M059J (cell line): ENCODE measurements around the gene TMEM174. TPM values are rescaled to one million over a fixed set of nuclear protein-coding genes. Genes with fewer than 3 reads are reported as not detected.

ENCODE experiments used
- DNase-seq: peaks from one replicate; pipeline ENCODE4 v3.0.0-alpha.2; 2012; ENCODE audit warnings: low read depth
- total RNA-seq: library from RNA; depleted of rRNA; stranded (reverse); fragments of >200 nt; shearing (Covaris generic); gene quantifications from 2 replicates; pipeline ENCODE4 v1.2.3, GENCODE V29; 2014; rRNA removed

TMEM174 gene
- not detected in 2 replicates for total RNA-seq

- no peak for DNase-seq
Observed at GRCh38 chr5:73172951-73173350, at the start of gene TMEM174. TMEM174 (plus strand) TSS chr5:73173193; CDS start chr5:73173244, 51 bp downstream.

DNA sequence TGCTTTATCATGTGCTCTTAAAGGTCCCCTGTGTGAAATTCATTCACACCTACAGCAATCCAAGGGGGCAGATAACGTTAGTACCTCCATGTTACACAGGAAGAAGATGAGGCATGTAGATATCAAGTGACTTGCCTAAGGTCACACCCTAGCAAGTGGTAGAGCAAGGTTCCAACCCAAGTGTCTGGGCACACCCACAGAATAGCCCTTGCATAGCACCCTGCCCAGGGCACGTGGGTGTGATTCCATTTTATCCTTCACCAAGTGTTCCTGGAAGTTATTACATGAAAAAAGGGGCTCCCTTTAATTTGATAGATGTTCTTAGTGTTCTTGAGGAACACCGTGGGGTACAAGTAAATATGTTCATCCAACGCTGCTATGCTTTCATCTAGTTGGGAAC is 47.7 kb upstream of the TMEM174 start:
- no peak for DNase-seq

- DNase-seq, result no peak
Observed at GRCh38 chr5:73126381-73126780, 46.6 kb upstream of the TMEM174 start.

GRCh38 chr5:73126957-73127356 is 46.0 kb upstream of the TMEM174 start:
- no peak for DNase-seq

GRCh38 chr5:73129143-73129542 is 43.9 kb upstream of the TMEM174 start:
- DNase-seq, result no peak

- no peak for DNase-seq
Observed at GRCh38 chr5:73130811-73131210, 42.2 kb upstream of the TMEM174 start.

DNA sequence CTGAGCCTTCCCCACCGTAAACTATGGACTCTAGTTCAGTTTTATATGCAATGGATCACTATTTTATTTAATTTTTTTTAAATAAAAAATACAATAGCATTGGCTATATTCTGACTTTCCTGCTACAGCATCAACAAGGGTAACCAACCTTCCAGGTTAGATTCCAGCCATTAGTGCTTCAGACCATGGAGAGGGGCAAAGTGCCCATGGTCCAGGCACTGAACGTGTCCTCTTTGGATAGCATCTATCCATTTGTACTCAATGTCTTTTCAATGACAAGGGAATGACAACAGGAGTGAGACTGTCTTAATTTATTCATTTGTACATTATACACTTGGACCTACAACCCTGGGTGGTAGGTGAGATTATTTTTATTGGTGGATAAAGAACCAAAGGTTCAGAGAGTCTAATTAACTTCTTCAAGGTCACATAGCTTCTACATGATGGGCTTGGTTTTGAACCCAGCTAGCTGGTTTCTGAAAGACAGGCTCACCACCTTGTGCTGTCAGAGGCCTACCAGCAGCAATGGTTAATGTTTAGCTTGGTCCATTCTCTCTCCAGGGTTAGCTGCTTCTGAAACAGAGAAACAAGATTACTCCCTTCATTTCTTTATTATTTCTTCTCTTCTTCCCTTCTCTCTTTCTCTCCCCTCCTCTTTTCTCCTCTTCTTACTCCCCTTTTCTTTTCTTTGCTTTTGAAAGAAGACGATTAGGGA is 41.1 kb upstream of the TMEM174 start:
- DNase-seq, result no peak

DNA sequence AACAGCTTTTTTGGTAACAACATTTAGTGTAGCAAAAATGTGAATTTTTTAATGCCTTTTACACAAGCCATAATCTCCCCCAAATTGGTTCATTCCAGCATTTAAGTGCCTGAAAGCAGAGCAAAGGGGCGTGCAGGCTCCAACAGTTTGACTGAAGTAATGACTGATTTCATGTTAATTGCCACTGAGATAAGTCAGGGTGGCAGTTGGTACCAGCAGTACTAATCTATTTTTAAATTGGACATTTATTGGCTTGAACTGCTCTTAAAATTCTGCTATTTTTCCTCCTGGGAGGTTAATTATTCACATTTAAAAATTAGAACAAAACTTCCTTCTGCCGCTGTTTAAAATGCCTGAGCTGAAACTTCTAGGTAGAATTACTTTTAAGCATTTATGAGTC is 40.2 kb upstream of the TMEM174 start:
- DNase-seq, result no peak

GRCh38 chr5:73135021-73135420 is 38.0 kb upstream of the TMEM174 start:
- no peak for DNase-seq

DNA sequence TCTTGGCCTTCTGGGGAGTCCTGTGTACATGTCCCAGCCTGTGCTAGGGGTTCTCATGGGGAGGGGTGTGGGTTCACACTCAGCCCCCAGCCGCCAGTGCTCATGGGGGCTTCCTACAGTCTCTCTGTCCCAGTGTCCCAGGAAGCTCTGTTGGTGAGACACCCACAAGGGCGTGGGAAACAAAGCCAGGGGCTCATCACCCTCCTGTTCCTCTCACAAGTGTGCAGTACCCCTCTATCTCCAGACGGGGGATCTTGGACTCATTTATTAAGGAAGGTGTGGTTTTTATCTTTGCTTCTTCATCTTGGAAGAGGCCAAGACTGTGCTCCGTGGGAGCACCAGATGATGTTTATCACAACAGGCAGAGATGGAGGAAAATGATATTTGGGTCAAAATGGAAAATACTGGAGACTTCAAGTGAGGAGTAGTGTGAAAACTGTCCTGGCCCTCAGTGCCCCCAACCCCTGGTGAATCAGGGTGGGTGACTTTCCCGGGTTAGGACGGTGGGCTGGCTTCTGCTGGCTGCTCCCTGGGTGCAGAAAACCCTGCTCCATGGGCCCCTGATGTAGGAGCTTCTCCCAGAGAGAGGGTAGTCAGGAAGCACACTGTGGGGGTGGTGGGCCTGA is 37.5 kb upstream of the TMEM174 start:
- peak; percentile 64 for DNase-seq

- DNase-seq, result no peak
Observed at GRCh38 chr5:73136055-73136562, 36.9 kb upstream of the TMEM174 start.

- no peak for DNase-seq
Observed at GRCh38 chr5:73137563-73138530, 35.1 kb upstream of the TMEM174 start.

DNA sequence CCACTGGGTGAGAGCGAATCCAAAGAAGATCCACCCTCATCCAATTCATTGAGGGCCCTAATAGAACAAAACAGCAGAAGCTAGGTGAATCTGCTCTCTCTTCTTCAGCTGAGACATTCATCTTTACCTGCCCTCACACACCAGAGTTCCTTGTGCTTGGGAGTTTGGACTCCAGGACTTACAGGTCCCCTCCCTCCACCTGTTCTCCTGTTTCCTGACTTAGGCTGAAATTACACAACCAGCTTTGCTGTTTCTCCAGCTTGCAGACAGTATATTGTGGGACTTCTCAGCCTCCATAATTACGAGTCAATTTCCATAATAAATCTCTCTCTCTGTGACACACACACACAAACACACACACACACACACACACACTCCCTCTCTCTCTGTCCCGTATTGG is 33.5 kb upstream of the TMEM174 start:
- no peak for DNase-seq

DNA sequence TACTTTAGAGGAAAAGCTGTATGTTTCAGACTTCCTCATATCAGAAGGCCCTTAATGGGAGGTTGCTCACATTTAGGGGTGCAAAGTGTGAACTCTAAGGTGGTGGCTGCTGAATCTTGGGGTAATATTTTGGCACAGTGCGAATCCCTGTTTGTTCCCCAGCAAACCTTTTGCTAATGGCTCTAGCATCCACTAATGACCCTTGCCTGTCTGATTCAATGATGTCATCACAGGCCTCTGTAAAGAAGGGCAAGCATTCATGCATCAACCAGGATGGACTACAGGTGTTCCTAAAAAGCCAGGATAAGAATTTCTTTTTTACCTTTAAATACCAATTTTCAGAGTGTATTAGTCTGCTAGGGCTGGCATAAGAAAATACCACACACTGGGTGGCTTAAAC is 32.2 kb upstream of the TMEM174 start:
- DNase-seq, result no peak

- no peak for DNase-seq
Observed at GRCh38 chr5:73142035-73142434, 31.0 kb upstream of the TMEM174 start.

DNA sequence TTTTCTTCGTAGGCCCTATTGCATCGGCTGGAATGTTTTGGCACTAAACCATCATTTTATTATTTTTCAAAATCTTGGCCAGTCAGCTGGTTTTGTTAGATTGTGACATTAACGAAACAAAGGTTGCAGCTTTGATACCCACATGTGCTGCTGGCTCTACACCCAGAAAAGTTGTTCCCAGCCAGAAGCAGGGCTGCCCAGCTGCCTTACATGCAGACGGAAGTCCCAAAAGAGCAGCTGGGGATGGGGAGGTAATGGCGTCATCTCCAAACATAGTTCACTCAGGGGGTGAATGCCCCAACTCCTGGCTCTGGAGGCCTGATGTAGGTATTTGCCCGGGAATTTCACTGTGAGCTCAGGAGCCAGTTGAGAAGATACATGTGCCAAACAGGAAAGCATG is 29.3 kb upstream of the TMEM174 start:
- DNase-seq, result no peak

DNA sequence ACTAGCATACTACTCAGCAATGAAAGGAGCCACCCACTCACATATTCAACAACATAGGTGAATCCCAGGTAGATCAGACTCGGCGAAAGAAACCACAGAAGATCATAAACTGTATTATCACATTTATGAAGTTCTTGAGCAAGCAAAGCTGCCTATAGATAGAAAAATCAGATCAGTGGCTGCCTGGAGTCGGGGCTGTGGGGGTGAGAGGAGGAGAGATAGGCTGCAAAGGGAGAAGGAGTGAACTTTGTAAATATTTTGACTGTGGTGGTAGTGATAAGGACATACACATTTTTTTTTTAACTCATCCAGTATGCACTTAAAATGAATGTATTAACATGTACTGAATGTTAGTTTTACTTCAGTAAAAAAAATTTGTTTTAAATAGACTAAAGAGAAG is 23.5 kb upstream of the TMEM174 start:
- no peak for DNase-seq

DNA sequence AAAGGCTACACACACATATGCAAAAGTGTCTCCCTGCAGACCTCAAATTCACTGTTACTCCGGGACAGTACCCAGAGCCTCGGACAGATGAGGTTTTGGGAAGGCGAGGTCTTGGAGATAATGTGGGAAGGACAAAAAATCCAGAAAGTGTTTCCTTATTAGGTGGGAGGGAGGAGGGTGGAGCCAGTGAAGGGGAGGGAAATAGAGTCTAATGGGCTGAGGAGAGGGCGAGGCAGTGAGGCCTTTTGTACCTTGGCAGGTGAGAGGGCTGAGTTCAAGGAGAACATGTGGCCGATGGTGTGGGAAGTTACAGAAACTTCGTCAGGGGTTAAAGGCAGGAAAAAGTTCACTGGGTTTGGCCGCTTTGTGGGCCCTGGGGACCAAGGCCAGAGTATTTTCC is 22.1 kb upstream of the TMEM174 start:
- no peak for DNase-seq

DNA sequence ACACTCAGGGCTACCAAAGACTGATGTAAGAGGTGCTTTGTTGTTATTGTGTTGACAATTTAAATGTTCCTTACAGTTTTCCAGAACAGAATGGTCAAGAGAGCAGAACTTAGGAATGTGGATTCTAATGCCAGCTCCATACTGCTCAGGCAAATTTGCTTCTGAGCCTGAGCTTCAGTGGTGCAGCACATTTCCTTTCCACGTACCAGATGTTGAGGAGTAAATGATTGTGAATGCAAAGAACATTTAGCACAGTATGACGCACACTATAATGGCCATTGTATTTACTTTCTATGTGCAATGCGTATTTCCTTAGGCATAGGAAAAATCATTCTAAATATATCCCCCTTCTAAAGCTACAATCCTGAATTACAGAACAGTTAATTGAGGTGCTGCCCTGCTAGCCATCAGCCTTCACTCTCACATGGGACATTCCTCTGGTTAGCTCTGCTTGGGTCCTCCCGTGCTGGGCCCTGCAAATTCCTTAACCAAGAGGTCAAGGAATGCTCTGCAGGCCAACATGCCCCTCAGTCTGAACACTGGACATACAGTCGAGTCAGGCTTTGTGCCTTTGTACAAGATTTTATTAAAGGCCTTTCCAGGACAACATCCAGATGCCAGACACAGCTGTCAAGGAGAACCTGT is 21.1 kb upstream of the TMEM174 start:
- DNase-seq, result no peak

- DNase-seq, result no peak
Observed at GRCh38 chr5:73152411-73153388, 20.3 kb upstream of the TMEM174 start.

GRCh38 chr5:73153513-73153912 is 19.5 kb upstream of the TMEM174 start:
- no peak for DNase-seq
